Memory B cell (primary cell): ENCODE data around the gene ESRRG.

Experiments
- ATAC-seq: fragments of 150-1000 bp; cut with Tn5 transposase; 2 replicates; pipeline ENCODE4 v1.10.0; 2021; ENCODE audit warnings: low read depth, mild to moderate bottlenecking, moderate library complexity
- DNase-seq, 2 donors: peaks; one replicate each; pipeline ENCODE4 v3.0.0; 2022; ENCODE audit warnings: low spot score in 2 of 2
- H3K27ac Mint-ChIP-seq: one replicate; pipeline ENCODE4 v1.8.0; 2022; ENCODE audit warnings: mild to moderate bottlenecking, moderate library complexity, mixed read lengths
- H3K27me3 Mint-ChIP-seq: one replicate; pipeline ENCODE4 v1.8.0; 2022; ENCODE audit warnings: mixed read lengths
- H3K36me3 Mint-ChIP-seq: one replicate; pipeline ENCODE4 v1.8.0; 2022; ENCODE audit warnings: mild to moderate bottlenecking, mixed read lengths
- H3K4me1 Mint-ChIP-seq: one replicate; pipeline ENCODE4 v1.8.0; 2022; ENCODE audit warnings: mixed read lengths
- H3K4me3 Mint-ChIP-seq: one replicate; pipeline ENCODE4 v1.8.0; 2022; ENCODE audit warnings: mild to moderate bottlenecking, moderate library complexity, mixed read lengths
- H3K9me3 Mint-ChIP-seq: one replicate; pipeline ENCODE4 v1.8.0; 2022; ENCODE audit warnings: mixed read lengths

Gene ESRRG

GRCh38 chr1:216632980-216633379 lies 90.2 kb downstream of the ESRRG start:
- no peak for DNase-seq
- Mint-ChIP-seq H3K36me3 (no peaks in the 10 kb centered on the region), H3K27me3 (peaks cover 6% of the 10 kb centered on the region), H3K9me3 (peaks cover 2% of the 10 kb centered on the region), H3K4me1 (no peaks in the 10 kb centered on the region), H3K27ac (no peak overlapping the region), H3K4me3 (no peak overlapping the region)
- no peak for ATAC-seq

GRCh38 chr1:216630532-216630931 lies 92.7 kb downstream of the ESRRG start:
- Mint-ChIP-seq H3K27me3 (peaks cover 6% of the 10 kb centered on the region), H3K36me3 (no peaks in the 10 kb centered on the region), H3K4me1 (no peaks in the 10 kb centered on the region), H3K9me3 (peaks cover 2% of the 10 kb centered on the region), H3K4me3 (no peak overlapping the region), H3K27ac (no peak overlapping the region)
- DNase-seq (no peak), ATAC-seq (no peak)

- H3K27ac Mint-ChIP-seq, result no peak overlapping the region
- H3K9me3 Mint-ChIP-seq, result peaks cover 2% of the 10 kb centered on the region
- peaks cover 5% of the 10 kb centered on the region for H3K27me3 Mint-ChIP-seq
- no peaks in the 10 kb centered on the region for H3K4me1 Mint-ChIP-seq
- no peaks in the 10 kb centered on the region for H3K36me3 Mint-ChIP-seq
- ATAC-seq (no peak), DNase-seq (no peak)
- no peak overlapping the region for H3K4me3 Mint-ChIP-seq
Observed at GRCh38 chr1:216627252-216627651, 96.0 kb downstream of the ESRRG start.

GRCh38 chr1:216626394-216627067 lies 96.7 kb downstream of the ESRRG start:
- Mint-ChIP-seq H3K27me3 (peaks cover 7% of the 10 kb centered on the region), H3K36me3 (no peaks in the 10 kb centered on the region), H3K9me3 (peaks cover 4% of the 10 kb centered on the region), H3K4me1 (no peaks in the 10 kb centered on the region), H3K4me3 (no peak overlapping the region), H3K27ac (no peak overlapping the region)
- DNase-seq, result no peak
- ATAC-seq, result no peak

GRCh38 chr1:216621536-216621935 lies 101.7 kb downstream of the ESRRG start:
- Mint-ChIP-seq H3K4me1 (no peaks in the 10 kb centered on the region), H3K9me3 (peaks cover 2% of the 10 kb centered on the region), H3K4me3 (no peak overlapping the region), H3K27ac (no peak overlapping the region), H3K27me3 (peaks cover 2% of the 10 kb centered on the region), H3K36me3 (no peaks in the 10 kb centered on the region)
- DNase-seq, result no peak
- no peak for ATAC-seq

- no peak for ATAC-seq
- H3K27ac Mint-ChIP-seq, result no peak overlapping the region
Observed at GRCh38 chr1:216617081-216617875, 106.0 kb downstream of the ESRRG start.

GRCh38 chr1:216616425-216616824 lies 106.8 kb downstream of the ESRRG start:
- Mint-ChIP-seq H3K27ac (no peak overlapping the region), H3K4me3 (no peak overlapping the region), H3K4me1 (no peaks in the 10 kb centered on the region), H3K9me3 (no peaks in the 10 kb centered on the region), H3K27me3 (no peaks in the 10 kb centered on the region), H3K36me3 (no peaks in the 10 kb centered on the region)
- DNase-seq (no peak), ATAC-seq (no peak)

More at GRCh38 chr1:216617081-216617875, 106.0 kb downstream of the ESRRG start:
- Mint-ChIP-seq H3K4me3 (no peak overlapping the region), H3K36me3 (no peaks in the 10 kb centered on the region), H3K27me3 (peaks cover 2% of the 10 kb centered on the region), H3K9me3 (peaks cover 2% of the 10 kb centered on the region), H3K4me1 (no peaks in the 10 kb centered on the region)
- DNase-seq, result no peak

GRCh38 chr1:216614011-216614934 lies 109.0 kb downstream of the ESRRG start:
- ATAC-seq, result no peak
- Mint-ChIP-seq H3K27me3 (no peaks in the 10 kb centered on the region), H3K4me1 (no peaks in the 10 kb centered on the region), H3K27ac (no peak overlapping the region), H3K9me3 (no peaks in the 10 kb centered on the region), H3K4me3 (no peak overlapping the region), H3K36me3 (no peaks in the 10 kb centered on the region)
- DNase-seq, result no peak

GRCh38 chr1:216612291-216612690 lies 110.9 kb downstream of the ESRRG start:
- Mint-ChIP-seq H3K4me3 (no peak overlapping the region), H3K36me3 (no peaks in the 10 kb centered on the region), H3K9me3 (no peaks in the 10 kb centered on the region), H3K4me1 (no peaks in the 10 kb centered on the region), H3K27me3 (no peaks in the 10 kb centered on the region), H3K27ac (no peak overlapping the region)
- ATAC-seq (no peak), DNase-seq (no peak)

- Mint-ChIP-seq H3K27ac (no peak overlapping the region), H3K36me3 (no peaks in the 10 kb centered on the region), H3K4me1 (no peaks in the 10 kb centered on the region), H3K4me3 (no peak overlapping the region), H3K27me3 (peaks cover 2% of the 10 kb centered on the region), H3K9me3 (no peaks in the 10 kb centered on the region)
- ATAC-seq (no peak), DNase-seq (no peak)
Observed at GRCh38 chr1:216607067-216607697, 116.0 kb downstream of the ESRRG start.

GRCh38 chr1:216606047-216606637 lies 117.1 kb downstream of the ESRRG start:
- no peak for ATAC-seq
- DNase-seq, result no peak
- H3K9me3 Mint-ChIP-seq, result no peaks in the 10 kb centered on the region
- H3K36me3 Mint-ChIP-seq, result no peaks in the 10 kb centered on the region
- no peak overlapping the region for H3K4me3 Mint-ChIP-seq
- no peak overlapping the region for H3K27ac Mint-ChIP-seq
- no peaks in the 10 kb centered on the region for H3K4me1 Mint-ChIP-seq
- H3K27me3 Mint-ChIP-seq, result peaks cover 3% of the 10 kb centered on the region

GRCh38 chr1:216604771-216605170 lies 118.5 kb downstream of the ESRRG start:
- no peaks in the 10 kb centered on the region for H3K9me3 Mint-ChIP-seq

More at GRCh38 chr1:216604771-216605170, 118.5 kb downstream of the ESRRG start:
- ATAC-seq (no peak), DNase-seq (no peak)
- no peak overlapping the region for H3K4me3 Mint-ChIP-seq
- no peak overlapping the region for H3K27ac Mint-ChIP-seq
- H3K36me3 Mint-ChIP-seq, result no peaks in the 10 kb centered on the region
- peaks cover 3% of the 10 kb centered on the region for H3K4me1 Mint-ChIP-seq
- peaks cover 7% of the 10 kb centered on the region for H3K27me3 Mint-ChIP-seq
